ENCODE results near the gene RAB26.
"Not testable (repeated sequence)": the region's sequence is repeated elsewhere in the genome, so short reads cannot be mapped to it uniquely, and the experiment has no call there.

RAB26 gene

DNA sequence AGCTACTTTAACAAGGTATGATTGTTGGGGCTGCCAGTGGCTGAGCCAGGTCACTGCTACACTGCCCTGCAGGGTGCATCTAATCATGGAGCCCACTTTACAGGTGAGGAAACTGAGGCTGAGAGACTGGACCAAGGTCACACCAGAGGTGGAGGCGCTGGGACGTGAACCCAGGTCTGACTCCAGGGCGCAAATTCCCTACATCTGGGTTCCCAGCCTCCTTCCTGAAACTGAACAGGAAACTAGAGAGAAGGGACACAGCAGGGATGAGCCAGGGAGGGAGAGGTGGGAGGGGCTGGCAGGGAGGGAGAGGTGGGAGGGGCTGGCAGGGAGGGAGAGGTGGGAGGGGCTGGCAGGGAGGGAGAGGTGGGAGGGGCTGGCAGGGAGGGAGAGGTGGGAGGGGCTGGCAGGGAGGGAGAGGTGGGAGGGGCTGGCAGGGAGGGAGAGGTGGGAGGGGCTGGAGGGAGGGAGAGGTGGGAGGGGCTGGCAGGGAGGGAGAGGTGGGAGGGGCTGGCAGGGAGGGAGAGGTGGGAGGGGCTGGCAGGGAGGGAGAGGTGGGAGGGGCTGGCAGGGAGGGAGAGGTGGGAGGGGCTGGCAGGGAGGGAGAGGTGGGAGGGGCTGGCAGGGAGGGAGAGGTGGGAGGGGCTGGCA is 20.7 kb upstream of the RAB26 start:
- not testable (repeated sequence) for H3K36me3 ChIP-seq (ENCODE audit: control insufficient read depth, insufficient read depth, low read length); H3K27me3 ChIP-seq (replicated peaks; ENCODE audit: control insufficient read depth, insufficient read depth, low read length); H3K4me3 ChIP-seq (replicated peaks; ENCODE audit: low read depth, low read length); DNase-seq (ENCODE audit: extremely low read depth, insufficient read length)

DNA sequence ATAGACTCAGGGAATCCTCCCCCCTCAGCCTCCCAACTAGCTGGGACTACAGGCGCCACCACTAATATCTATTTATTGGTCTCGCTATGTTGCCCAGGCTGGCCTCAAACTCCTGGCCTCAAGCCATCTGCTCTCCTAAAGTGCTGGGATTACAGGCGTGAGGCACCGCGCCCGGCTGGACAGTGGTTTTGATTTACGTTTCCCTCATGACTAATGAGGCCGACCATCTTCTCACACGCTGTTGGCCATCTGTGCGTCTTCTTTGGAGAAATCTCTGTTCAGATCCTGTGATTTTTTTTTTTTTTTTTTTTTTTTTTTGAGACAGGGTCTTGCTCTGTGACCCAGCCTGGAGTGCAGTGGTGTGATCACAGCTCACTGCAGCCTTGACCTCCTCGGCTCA is 19.2 kb upstream of the RAB26 start:
- H3K4me3 ChIP-seq (replicated peaks; ENCODE audit: low read depth, low read length); DNase-seq (ENCODE audit: extremely low read depth, insufficient read length); H3K36me3 ChIP-seq (ENCODE audit: control insufficient read depth, insufficient read depth, low read length); H3K27me3 ChIP-seq (replicated peaks; ENCODE audit: control insufficient read depth, insufficient read depth, low read length): not testable (repeated sequence)

DNA sequence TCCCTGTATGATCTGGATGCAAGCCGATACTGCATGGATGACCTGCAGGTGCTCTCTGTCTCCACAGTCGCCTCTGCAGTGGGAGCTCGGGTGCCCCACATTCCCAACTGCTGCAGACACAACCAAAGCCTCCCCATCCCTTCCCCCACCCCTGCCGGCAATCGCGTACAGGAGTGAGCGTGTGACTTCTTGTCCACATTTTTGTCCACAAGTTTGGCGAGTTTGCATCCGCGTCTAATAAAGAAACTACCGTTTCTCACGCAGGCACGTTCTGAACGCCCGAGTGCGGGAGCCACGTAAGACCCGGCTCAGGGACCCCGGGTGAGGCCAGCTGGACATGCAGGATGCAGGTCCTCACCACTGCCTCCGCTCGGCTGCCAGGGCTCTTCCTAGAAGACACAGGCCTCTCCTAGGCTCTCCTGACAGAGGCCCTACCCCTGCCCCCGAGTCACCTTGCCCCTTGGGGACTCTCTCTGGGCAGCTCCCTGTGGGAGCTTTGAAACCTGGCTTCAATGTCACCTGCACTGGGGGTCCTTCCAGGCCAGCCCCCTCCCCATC is 18.5 kb upstream of the RAB26 start:
- H3K36me3 ChIP-seq (ENCODE audit: control insufficient read depth, insufficient read depth, low read length); DNase-seq (ENCODE audit: extremely low read depth, insufficient read length); H3K27me3 ChIP-seq (replicated peaks; ENCODE audit: control insufficient read depth, insufficient read depth, low read length); H3K4me3 ChIP-seq (replicated peaks; ENCODE audit: low read depth, low read length): not testable (repeated sequence)

DNA sequence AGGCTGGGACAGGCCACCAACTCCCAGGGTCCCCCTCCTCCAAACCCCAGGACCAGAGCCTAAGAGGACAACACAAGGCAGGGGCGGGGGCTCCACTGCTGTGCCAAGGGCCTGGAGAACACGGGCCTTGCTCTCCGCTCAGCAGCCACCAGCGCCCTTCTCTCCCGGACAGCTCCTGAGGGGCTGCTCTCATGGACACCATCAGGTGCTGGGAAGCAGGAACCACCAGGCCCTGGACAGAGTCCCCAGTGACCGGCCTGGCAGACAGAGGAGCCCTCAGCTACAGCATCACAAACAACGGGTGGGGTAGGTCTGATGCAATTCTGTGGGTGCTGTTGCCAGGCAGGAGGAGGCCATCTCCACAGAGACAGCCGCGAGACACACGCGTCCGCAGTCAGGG is 14.6 kb upstream of the RAB26 start:
- H3K4me3 ChIP-seq (replicated peaks; ENCODE audit: low read depth, low read length); H3K27me3 ChIP-seq (replicated peaks; ENCODE audit: control insufficient read depth, insufficient read depth, low read length); DNase-seq (ENCODE audit: extremely low read depth, insufficient read length); H3K36me3 ChIP-seq (ENCODE audit: control insufficient read depth, insufficient read depth, low read length): not testable (repeated sequence)

DNA sequence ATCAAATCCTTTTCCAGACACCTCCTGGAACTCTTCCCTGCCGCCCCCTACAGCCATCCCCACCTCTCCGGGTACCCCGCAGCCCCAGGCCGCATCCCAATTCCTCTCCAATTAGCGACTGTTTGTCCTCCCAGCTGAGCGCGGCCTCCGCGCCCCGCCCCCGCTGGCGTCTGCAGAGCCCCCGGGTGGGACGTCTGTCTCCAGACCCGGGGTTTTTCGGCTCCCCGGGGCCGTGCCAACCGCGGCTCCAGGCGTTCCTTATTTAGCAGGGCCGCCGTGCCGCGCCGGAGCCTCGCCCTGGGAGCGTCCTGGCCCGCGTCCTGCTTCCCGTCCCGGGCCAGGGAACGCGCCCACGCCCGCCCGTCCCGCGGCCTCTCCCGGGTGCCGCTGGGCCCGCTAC is 13.4 kb upstream of the RAB26 start:
- not testable (repeated sequence) for DNase-seq (ENCODE audit: extremely low read depth, insufficient read length); H3K36me3 ChIP-seq (ENCODE audit: control insufficient read depth, insufficient read depth, low read length); H3K27me3 ChIP-seq (replicated peaks; ENCODE audit: control insufficient read depth, insufficient read depth, low read length)
- H3K4me3 ChIP-seq (replicated peaks; ENCODE audit: low read depth, low read length), result peak overlapping the region; percentile 52

DNA sequence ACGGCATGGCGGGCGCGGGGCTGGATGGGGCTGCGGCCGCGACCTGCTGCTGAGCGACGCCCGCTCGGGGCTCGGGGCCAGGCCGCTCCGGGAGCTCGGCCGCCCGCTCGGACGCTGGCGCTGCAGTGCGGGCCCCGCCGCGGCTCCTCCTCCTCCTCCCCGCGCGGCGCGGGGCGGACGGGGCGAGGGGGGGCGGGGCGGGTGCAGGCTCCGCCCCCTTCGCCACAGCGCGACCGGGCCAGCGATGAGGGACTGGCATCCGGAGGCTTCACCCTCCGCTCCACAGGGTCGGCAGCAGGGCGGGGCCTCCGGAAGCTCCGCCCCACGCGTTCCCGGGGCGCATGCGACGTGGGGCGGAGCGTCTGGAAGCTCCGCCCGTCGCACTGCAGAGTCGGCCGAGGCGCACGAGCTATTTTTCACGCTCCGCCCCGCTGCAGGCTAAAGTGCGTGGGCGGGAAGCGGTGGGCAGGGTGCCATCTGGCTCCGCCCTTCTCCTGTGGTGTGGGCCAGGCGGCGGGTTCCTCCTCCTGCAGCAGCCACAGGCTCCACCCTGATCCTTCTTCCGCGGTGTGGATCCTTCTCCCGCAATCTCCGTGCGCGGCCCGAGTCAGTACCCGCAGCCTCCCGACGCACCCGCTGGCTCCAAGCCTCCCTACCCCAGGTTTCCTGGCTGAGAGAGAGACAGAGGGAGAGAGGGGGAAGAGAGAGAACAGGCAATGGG is 12.5 kb upstream of the RAB26 start, which contains the start of gene PKD1:
Gene PKD1 (minus strand): TSS at position 129 of the 721 bp plus-strand sequence. CDS start 209 bp downstream, outside the sequence.
- DNase-seq (ENCODE audit: extremely low read depth, insufficient read length), result peak; percentile 92
- H3K4me3 ChIP-seq (replicated peaks; ENCODE audit: low read depth, low read length), result peak within 1 kb of the TSS; percentile 61
- H3K27me3 ChIP-seq (replicated peaks; ENCODE audit: control insufficient read depth, insufficient read depth, low read length); H3K36me3 ChIP-seq (ENCODE audit: control insufficient read depth, insufficient read depth, low read length): not testable (repeated sequence)

DNA sequence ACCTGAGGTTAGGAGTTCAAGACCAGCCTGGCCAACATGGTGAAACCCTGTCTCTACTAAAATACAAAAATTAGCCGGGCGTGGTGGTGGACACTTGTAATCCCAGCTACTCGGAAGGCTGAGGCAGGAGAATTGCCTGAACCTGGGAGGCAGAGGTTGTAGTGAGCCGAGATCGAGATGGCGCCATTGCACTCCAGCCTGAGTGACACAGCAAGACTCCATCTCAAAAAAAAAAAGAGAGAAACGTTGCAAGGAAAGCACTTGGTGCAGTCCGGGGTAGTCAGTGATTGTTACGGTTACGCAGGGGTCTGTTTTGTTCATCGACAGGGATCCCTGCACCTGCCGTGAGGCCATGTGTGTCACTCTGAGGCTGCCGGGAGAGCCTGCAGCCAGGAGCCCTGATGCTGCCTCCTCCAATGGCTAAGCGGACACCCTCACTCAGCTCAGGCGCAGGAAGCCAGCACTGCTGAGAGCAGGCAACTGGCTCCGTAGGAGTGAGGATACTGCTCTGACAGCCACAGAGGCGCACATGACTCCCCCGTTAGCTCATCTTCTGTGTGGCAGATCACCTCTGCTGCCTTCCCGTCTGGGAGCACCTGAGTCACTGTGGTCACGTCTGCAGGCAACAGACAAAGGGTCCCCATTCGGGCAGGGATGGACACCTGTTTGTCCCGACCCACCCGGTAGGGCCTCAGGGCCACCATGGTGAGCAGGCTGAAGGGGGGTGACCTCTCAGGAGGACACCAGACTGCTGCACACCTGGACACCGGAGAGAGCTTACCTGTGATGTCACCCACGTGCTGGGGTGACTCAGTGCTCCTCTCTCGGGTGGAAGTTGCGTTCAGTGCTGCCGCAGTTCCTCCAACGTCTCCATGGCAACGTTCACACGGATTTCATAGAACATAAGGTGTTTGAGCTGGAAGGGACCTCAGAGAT is 5.2 kb upstream of the RAB26 start:
- TF ChIP-seq, protein P1, sequence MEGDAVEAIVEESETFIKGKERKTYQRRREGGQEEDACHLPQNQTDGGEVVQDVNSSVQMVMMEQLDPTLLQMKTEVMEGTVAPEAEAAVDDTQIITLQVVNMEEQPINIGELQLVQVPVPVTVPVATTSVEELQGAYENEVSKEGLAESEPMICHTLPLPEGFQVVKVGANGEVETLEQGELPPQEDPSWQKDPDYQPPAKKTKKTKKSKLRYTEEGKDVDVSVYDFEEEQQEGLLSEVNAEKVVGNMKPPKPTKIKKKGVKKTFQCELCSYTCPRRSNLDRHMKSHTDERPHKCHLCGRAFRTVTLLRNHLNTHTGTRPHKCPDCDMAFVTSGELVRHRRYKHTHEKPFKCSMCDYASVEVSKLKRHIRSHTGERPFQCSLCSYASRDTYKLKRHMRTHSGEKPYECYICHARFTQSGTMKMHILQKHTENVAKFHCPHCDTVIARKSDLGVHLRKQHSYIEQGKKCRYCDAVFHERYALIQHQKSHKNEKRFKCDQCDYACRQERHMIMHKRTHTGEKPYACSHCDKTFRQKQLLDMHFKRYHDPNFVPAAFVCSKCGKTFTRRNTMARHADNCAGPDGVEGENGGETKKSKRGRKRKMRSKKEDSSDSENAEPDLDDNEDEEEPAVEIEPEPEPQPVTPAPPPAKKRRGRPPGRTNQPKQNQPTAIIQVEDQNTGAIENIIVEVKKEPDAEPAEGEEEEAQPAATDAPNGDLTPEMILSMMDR (IDR thresholded peaks at IDR 0.05; ENCODE audit: insufficient read depth, low read length, poor library complexity, severe bottlenecking), result no peak
- Histone ChIP-seq H3K36me3 (ENCODE audit: control insufficient read depth, insufficient read depth, low read length) (no peaks in the 10 kb centered on the region), H3K27me3 (replicated peaks; ENCODE audit: control insufficient read depth, insufficient read depth, low read length) (no peaks in the 10 kb centered on the region), H3K4me3 (replicated peaks; ENCODE audit: low read depth, low read length) (no peak overlapping the region)
- no peak for DNase-seq (ENCODE audit: extremely low read depth, insufficient read length)

DNA sequence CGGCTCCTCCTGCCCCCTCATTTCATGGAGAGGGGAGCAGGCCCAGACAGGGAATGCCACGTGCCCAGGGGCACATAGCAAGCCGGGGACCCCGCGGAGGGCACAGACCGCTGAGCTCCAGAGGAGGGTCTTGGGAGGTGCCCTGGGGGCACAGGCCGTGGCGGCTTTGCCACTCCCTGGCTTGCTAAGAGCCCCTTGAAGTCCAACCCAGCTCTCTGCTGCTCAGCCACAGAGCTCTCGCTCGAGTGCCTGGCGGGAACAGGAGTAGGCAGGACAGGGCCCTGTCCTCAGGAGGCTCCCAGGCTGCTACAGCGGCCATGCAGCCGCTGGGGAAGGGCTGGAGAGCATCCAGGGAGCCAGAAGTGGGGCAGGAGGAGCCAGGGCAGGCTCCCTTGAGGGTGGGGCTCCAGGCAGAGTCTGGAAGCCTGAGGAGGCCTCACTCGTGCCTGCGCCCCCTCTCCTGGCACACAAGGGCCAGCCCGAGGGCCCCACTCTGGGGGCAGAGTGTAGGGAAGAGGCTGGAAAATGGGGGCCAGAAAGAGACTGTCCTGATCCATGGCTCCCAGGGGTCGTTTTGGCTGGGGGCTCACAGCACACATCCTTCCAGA is 4.4 kb upstream of the RAB26 start:
- TF ChIP-seq, protein P1 (IDR thresholded peaks at IDR 0.05; ENCODE audit: insufficient read depth, low read length, poor library complexity, severe bottlenecking), result no peak
- no peak overlapping the region for H3K4me3 ChIP-seq (replicated peaks; ENCODE audit: low read depth, low read length)
- H3K36me3 ChIP-seq (ENCODE audit: control insufficient read depth, insufficient read depth, low read length), result no peaks in the 10 kb centered on the region
- DNase-seq (ENCODE audit: extremely low read depth, insufficient read length), result no peak
- no peaks in the 10 kb centered on the region for H3K27me3 ChIP-seq (replicated peaks; ENCODE audit: control insufficient read depth, insufficient read depth, low read length)

All from GM06990 (cell line).